K562 (cell line): ENCODE results near the gene GMEB1. TPM values are rescaled to one million over a fixed set of nuclear protein-coding genes. Genes with fewer than 3 reads are reported as not detected.

Experiments
- BCL6 ChIP-seq: fragments of 250-450 bp; sonication (Bioruptor Pico); IDR thresholded peaks from 2 replicates; pipeline ENCODE4 v1.4.0; 2020
- CBFA2T2 ChIP-seq: fragments of 450-650 bp; conservative IDR thresholded peaks from 2 replicates; pipeline ENCODE4 v1.6.1; 2017; ENCODE audit warnings: mild to moderate bottlenecking
- CHD2 ChIP-seq: IDR thresholded peaks from 2 replicates; pipeline ENCODE4 v1.6.1; 2011; ENCODE audit warnings: low read depth, low read length
- CREM ChIP-seq: IDR thresholded peaks from 2 replicates; pipeline ENCODE4 v1.6.1; 2014; ENCODE audit warnings: antibody characterized with exemption, low read depth
- DACH1 ChIP-seq: fragments of 450-650 bp; IDR thresholded peaks from 2 replicates; pipeline ENCODE4 v1.6.1; 2018; ENCODE audit not compliant: partially characterized antibody
- DMBX1 ChIP-seq: fragments of 250-450 bp; sonication (Bioruptor Pico); IDR thresholded peaks from 2 replicates; pipeline ENCODE4 v1.8.0; 2022; ENCODE audit warnings: inconsistent platforms, mild to moderate bottlenecking, moderate library complexity, borderline replicate concordance
- FOXJ2 ChIP-seq: fragments of 200-800 bp; sonication (Bioruptor generic); IDR thresholded peaks from 2 replicates; pipeline ENCODE4 v1.6.1; 2016; ENCODE audit warnings: missing genetic modification characterization, missing compliant biosample characterization
- MBD2 ChIP-seq: sonication (generic); IDR thresholded peaks from 2 replicates; pipeline ENCODE4 v1.6.1; 2016; ENCODE audit warnings: low read depth, borderline replicate concordance
- MTA2 ChIP-seq: fragments of 450-650 bp; IDR thresholded peaks from 2 replicates; pipeline ENCODE4 v1.6.1; 2016; ENCODE audit warnings: low read depth
- MTA3 ChIP-seq: fragments of 450-650 bp; formaldehyde crosslinking; IDR thresholded peaks from 2 replicates; pipeline ENCODE4 v1.6.1; 2017; ENCODE audit warnings: mild to moderate bottlenecking, borderline replicate concordance
- NFIC ChIP-seq: fragments of 450-650 bp; IDR thresholded peaks from 2 replicates; pipeline ENCODE4 v1.6.1; 2017; ENCODE audit warnings: mild to moderate bottlenecking, inconsistent platforms
- NFRKB ChIP-seq: fragments of 450-650 bp; IDR thresholded peaks from 2 replicates; pipeline ENCODE4 v1.6.1; 2016; ENCODE audit warnings: low read depth
- STAT5B ChIP-seq: fragments of 250-450 bp; sonication (Bioruptor Pico); IDR thresholded peaks from 2 replicates; pipeline ENCODE4 v1.8.0; 2021; ENCODE audit warnings: mild to moderate bottlenecking, inconsistent platforms
- TARDBP ChIP-seq: fragments of 450-650 bp; IDR thresholded peaks from 2 replicates; pipeline ENCODE4 v1.6.1; 2016
- ZNF212 ChIP-seq: fragments of 450-650 bp; formaldehyde crosslinking; IDR thresholded peaks from 2 replicates; pipeline ENCODE4 v1.4.0; 2020; ENCODE audit warnings: mild to moderate bottlenecking
- ZNF589 ChIP-seq: fragments of 200-800 bp; sonication (Bioruptor generic); IDR thresholded peaks from 2 replicates; pipeline ENCODE4 v1.6.1; 2016; ENCODE audit warnings: low read depth, missing genetic modification characterization, missing compliant biosample characterization
- polyA plus RNA-seq, 8 experiments: library from polyadenylated mRNA; depleted of rRNA in 4 of 8; stranded (reverse) in 5 of 8; unstranded in 3 of 8; fragments of >200 nt; fragmentation: Nextera tagmentation in 2 of 8; fragmentation: Illumina TruSeq in 1 of 8; extraction: Ambion mirVana in 2 of 8; extraction: Trizol in 1 of 8; gene quantifications; 2 replicates each; pipeline versions ENCODE4 v1.2.1 to v1.2.3, GENCODE V29; 2011 to 2014; ENCODE audit warnings: inconsistent platforms in 1 of 8, missing spikeins in 1 of 8
- total RNA-seq, 7 experiments: library from RNA; depleted of rRNA in 6 of 7; stranded (reverse); fragments of >200 nt in 6 of 7; fragmentation: Illumina TruSeq in 2 of 7; extraction: Trizol in 2 of 7; gene quantifications; 2 replicates each; pipeline versions ENCODE4 v1.2.1 to v1.2.3, GENCODE V29; 2011 to 2021; ENCODE audit warnings: low replicate concordance in 1 of 7
- TF ChIP-seq, protein P1 (sequence below): sonication (generic); formaldehyde crosslinking; IDR thresholded peaks from 2 replicates; pipeline ENCODE4 v1.5.0; 2020; ENCODE audit warnings: missing genetic modification reagents
- TF ChIP-seq, protein P2 (sequence below): fragments of 250-450 bp; sonication (Bioruptor Pico); IDR thresholded peaks from 2 replicates; pipeline ENCODE4 v1.5.0; 2020; ENCODE audit warnings: mild to moderate bottlenecking, borderline replicate concordance
- TF ChIP-seq, protein P3 (sequence below): fragments of 250-450 bp; sonication (Bioruptor Pico); IDR thresholded peaks from 2 replicates; pipeline ENCODE4 v1.5.0; 2021; ENCODE audit warnings: mild to moderate bottlenecking, moderate library complexity

Gene GMEB1
- total and polyA plus RNA-seq, 9 of the 15 experiments (the other 6 are each of a cell fraction or from before 2014, with no cell fraction given), result 6.6 to 17.5 (median 8.5) TPM

GRCh38 chr1:28642847-28643635 lies 25.5 kb upstream of the GMEB1 start, which contains the start of gene TAF12 (continued):
- TF ChIP-seq, protein P1, sequence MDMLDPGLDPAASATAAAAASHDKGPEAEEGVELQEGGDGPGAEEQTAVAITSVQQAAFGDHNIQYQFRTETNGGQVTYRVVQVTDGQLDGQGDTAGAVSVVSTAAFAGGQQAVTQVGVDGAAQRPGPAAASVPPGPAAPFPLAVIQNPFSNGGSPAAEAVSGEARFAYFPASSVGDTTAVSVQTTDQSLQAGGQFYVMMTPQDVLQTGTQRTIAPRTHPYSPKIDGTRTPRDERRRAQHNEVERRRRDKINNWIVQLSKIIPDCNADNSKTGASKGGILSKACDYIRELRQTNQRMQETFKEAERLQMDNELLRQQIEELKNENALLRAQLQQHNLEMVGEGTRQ (CRISPR knock-in tag), result peak; percentile 86
- no peak for TF ChIP-seq DACH1
- peak; percentile 83; the same call in 1 of the 2 replicates for TF ChIP-seq ZNF589
- peak; percentile 87 for TF ChIP-seq CREM
- TF ChIP-seq, protein P2, sequence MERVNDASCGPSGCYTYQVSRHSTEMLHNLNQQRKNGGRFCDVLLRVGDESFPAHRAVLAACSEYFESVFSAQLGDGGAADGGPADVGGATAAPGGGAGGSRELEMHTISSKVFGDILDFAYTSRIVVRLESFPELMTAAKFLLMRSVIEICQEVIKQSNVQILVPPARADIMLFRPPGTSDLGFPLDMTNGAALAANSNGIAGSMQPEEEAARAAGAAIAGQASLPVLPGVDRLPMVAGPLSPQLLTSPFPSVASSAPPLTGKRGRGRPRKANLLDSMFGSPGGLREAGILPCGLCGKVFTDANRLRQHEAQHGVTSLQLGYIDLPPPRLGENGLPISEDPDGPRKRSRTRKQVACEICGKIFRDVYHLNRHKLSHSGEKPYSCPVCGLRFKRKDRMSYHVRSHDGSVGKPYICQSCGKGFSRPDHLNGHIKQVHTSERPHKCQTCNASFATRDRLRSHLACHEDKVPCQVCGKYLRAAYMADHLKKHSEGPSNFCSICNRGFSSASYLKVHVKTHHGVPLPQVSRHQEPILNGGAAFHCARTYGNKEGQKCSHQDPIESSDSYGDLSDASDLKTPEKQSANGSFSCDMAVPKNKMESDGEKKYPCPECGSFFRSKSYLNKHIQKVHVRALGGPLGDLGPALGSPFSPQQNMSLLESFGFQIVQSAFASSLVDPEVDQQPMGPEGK (CRISPR knock-in tag), result peak; percentile 80
- no peak for TF ChIP-seq STAT5B (CRISPR knock-in tag)
- TF ChIP-seq NFIC, result peak; percentile 80
- TF ChIP-seq ZNF212, result no peak
- peak; percentile 97 for TF ChIP-seq NFRKB
- 0 out of 2 replicates have a peak, but pooled peaks have one; percentile 65 for TF ChIP-seq TARDBP
- TF ChIP-seq MBD2, result peak; percentile 84
- TF ChIP-seq MTA2, result no peak
- peak; percentile 96 for TF ChIP-seq MTA3
- TF ChIP-seq, protein P3, sequence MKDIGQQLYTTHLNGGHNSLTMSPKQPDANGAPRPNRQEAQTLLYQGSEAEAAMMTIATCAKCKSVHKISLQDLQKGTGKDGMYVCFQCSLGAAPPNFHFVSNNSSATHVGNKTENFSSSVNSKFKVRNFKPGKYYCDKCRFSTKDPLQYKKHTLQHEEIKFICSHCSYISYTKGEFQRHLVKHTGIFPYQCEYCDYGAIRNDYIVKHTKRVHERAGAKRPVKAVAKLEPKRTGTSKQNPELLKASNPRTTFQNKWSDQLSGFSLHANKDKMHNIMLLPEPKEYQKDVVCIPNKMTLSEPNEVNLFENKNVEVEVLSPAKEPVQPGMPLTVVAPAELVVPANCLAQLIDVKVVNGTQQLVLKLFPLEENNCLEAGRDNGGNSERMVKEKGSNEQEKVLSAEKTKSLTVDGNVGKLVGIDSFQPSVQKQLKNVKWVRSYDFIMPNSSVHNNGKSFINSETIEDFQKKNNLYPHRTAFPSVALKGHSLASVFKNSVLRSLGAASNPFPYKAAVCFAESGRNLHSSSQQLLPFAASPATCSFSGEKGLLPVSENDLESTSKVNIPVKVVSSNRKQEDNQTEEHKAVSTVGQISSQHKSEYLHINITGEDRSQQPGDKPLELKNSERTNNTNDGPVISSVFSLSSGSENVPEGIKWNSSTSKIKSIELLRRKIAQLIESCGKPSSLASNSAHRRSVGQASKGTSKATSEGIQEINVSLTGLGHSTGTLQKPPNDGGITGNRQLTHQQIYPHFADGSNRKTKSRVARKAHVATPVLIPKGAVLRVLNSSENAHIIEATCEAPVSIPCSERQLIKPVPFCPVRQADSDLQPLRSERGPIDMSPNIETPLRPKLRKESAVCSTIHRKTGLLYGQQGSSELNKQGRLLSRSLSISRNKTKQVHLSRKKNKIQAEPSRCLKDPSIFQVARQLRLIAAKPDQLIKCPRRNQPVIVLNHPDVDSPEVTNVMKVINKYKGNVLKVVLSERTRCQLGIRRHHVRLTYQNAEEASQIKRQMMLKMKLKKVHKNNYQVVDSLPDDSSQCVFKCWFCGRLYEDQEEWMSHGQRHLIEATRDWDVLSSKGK, result no peak
- TF ChIP-seq CBFA2T2, result peak; percentile 40
- TF ChIP-seq DMBX1 (CRISPR knock-in tag), result peak; percentile 61; the same call in 1 of the 2 replicates
- TF ChIP-seq BCL6 (CRISPR knock-in tag), result no peak
- 0 out of 2 replicates have a peak, but pooled peaks have one; percentile 50 for TF ChIP-seq FOXJ2 (tag)
- TF ChIP-seq CHD2, result peak; percentile 40; the same call in 1 of the 2 replicates
